HCT116 (cell line): ENCODE measurements around the gene SEBOX. TPM values are rescaled to one million over a fixed set of nuclear protein-coding genes. Genes with fewer than 3 reads are reported as not detected.

ENCODE experiments used
- ATAC-seq: fragments of 200-7000 bp; cut with Tn5 transposase; 2 replicates; pipeline ENCODE4 v1.9.1; 2020; ENCODE audit warnings: mild to moderate bottlenecking, moderate library complexity
- BruUV-seq: library from RNA; stranded (reverse); fragments of 400-500 nt; replicated peaks from 2 replicates; lab custom pipeline; 2021; lab: Mats Ljungman, UMichigan
- CTCF ChIA-PET: fragments of 300-600 bp; sonication (Branson Sonifier 250); formaldehyde crosslinking; loops from one replicate; lab custom pipeline; 2021; ENCODE audit warnings: antibody characterized with exemption; lab: Charles Lee
- POLR2A ChIA-PET: fragments of 300-600, 350-600 bp; sonication (Branson Sonifier 250); formaldehyde crosslinking; loops from one replicate; lab custom pipeline; 2021; ENCODE audit warnings: antibody characterized with exemption; lab: Charles Lee
- RAD21 ChIA-PET, 2 experiments: fragments of 300-600 bp; sonication (Branson Sonifier 250); formaldehyde crosslinking; loops; one replicate each; lab custom pipeline; 2023; ENCODE audit warnings: low total read pairs in 2 of 2; ENCODE audit not compliant: uncharacterized antibody in 2 of 2, unreplicated experiment in 2 of 2, low non-redundant PET in 1 of 2; lab: Charles Lee
- DNase-seq: peaks from one replicate; pipeline ENCODE4 v3.0.0-alpha.2; 2010; ENCODE audit warnings: low read depth, low spot score
- H2AFZ ChIP-seq: fragments of 200-600 bp; shearing (Covaris generic), sonication (generic); 2 replicates; pipeline ENCODE4 v1.6.1; 2017; ENCODE audit warnings: low read depth, mixed run types, mixed read lengths, antibody characterized with exemption, low read length; ENCODE audit not compliant: poor library complexity, severe bottlenecking
- H3K27ac ChIP-seq: 2 replicates; pipeline ENCODE4 v1.5.1; 2012; ENCODE audit warnings: low read depth, low read length
- H3K27me3 ChIP-seq: fragments of 200-600 bp; sonication (generic); 2 replicates; pipeline ENCODE4 v1.6.1; 2016; ENCODE audit warnings: mixed run types, low read length, mixed read lengths; ENCODE audit not compliant: insufficient read depth
- H3K36me3 ChIP-seq, 2 experiments: fragments of 200-500 bp in 1 of 2; fragments of 200-600 bp in 1 of 2; sonication (Bioruptor generic) in 1 of 2; sonication (generic) in 1 of 2; 2 replicates each; pipeline versions ENCODE4 v1.5.1 to v1.6.1; 2014 to 2016; ENCODE audit warnings: low read length in 2 of 2, inconsistent platforms in 1 of 2, mixed read lengths in 1 of 2, mixed run types in 1 of 2; ENCODE audit not compliant: insufficient read depth in 2 of 2, control insufficient read depth in 1 of 2
- H3K4me1 ChIP-seq, 2 experiments: fragments of 200-600 bp in 1 of 2; sonication (generic) in 1 of 2; 2 replicates each; pipeline versions ENCODE4 v1.5.1 to v1.6.1; 2012 to 2017; ENCODE audit warnings: low read length in 2 of 2, inconsistent platforms in 1 of 2, mild to moderate bottlenecking in 1 of 2, mixed read lengths in 1 of 2, mixed run types in 1 of 2, moderate library complexity in 1 of 2; ENCODE audit not compliant: insufficient read depth in 2 of 2, control insufficient read depth in 1 of 2
- H3K4me2 ChIP-seq: fragments of 200-600 bp; sonication (generic); 2 replicates; pipeline ENCODE4 v1.6.1; 2017; ENCODE audit warnings: mixed run types, low read length, mixed read lengths
- H3K4me3 ChIP-seq, 2 experiments: fragments of 200-600 bp in 1 of 2; sonication (generic) in 1 of 2; replicated peaks in 1 of 2; 2 replicates each; pipeline ENCODE4 v1.5.1; 2011 to 2016; ENCODE audit warnings: low read length in 2 of 2, control low read depth in 1 of 2, low read depth in 1 of 2, mild to moderate bottlenecking in 1 of 2, mixed read lengths in 1 of 2, mixed run types in 1 of 2
- H3K79me2 ChIP-seq: fragments of 200-600 bp; sonication (generic); 2 replicates; pipeline ENCODE4 v1.6.1; 2017; ENCODE audit warnings: mild to moderate bottlenecking, mixed run types, low read length, moderate library complexity, mixed read lengths; ENCODE audit not compliant: insufficient read depth
- H3K9ac ChIP-seq: fragments of 200-600 bp; sonication (generic); 2 replicates; pipeline ENCODE4 v1.6.1; 2016; ENCODE audit warnings: low read length, mixed read lengths
- H3K9me2 ChIP-seq: fragments of 200-600 bp; sonication (generic), shearing (Covaris generic); 2 replicates; pipeline ENCODE4 v1.6.1; 2017; ENCODE audit warnings: mixed run types, mild to moderate bottlenecking, moderate library complexity; ENCODE audit not compliant: insufficient read depth
- H3K9me3 ChIP-seq, 2 experiments: fragments of 200-500 bp in 1 of 2; fragments of 200-600 bp in 1 of 2; sonication (Bioruptor generic) in 1 of 2; sonication (generic) in 1 of 2; 2 replicates each; pipeline ENCODE4 v1.6.1; 2014 to 2017; ENCODE audit warnings: low read length in 2 of 2, mixed read lengths in 2 of 2, inconsistent platforms in 1 of 2, low read depth in 1 of 2, mild to moderate bottlenecking in 1 of 2, mixed run types in 1 of 2, moderate library complexity in 1 of 2; ENCODE audit not compliant: control insufficient read depth in 1 of 2, insufficient read depth in 1 of 2
- H4K20me1 ChIP-seq: fragments of 200-600 bp; sonication (generic), shearing (Covaris generic); 2 replicates; pipeline ENCODE4 v1.6.1; 2017; ENCODE audit warnings: mixed run types, mild to moderate bottlenecking, moderate library complexity; ENCODE audit not compliant: insufficient read depth
- ATF3 ChIP-seq: IDR thresholded peaks from 2 replicates; pipeline ENCODE4 v1.6.1; 2012
- CBX3 ChIP-seq: IDR thresholded peaks from 2 replicates; pipeline ENCODE4 v1.6.1; 2012; ENCODE audit warnings: low read depth
- CEBPB ChIP-seq: IDR thresholded peaks from 2 replicates; pipeline ENCODE4 v1.6.1; 2012; ENCODE audit warnings: low read depth
- CTCF ChIP-seq, 3 experiments: fragments of 200-600 bp in 1 of 3; sonication (generic) in 1 of 3; IDR thresholded peaks in 2 of 3; conservative IDR thresholded peaks in 1 of 3; 2 replicates each; pipeline ENCODE4 v1.5.1; 2012 to 2017; ENCODE audit warnings: low read depth in 2 of 3, low read length in 2 of 3, antibody characterized with exemption in 1 of 3, borderline replicate concordance in 1 of 3, control low read depth in 1 of 3, mild to moderate bottlenecking in 1 of 3, mixed read lengths in 1 of 3, mixed run types in 1 of 3, moderate library complexity in 1 of 3; ENCODE audit not compliant: insufficient read depth in 1 of 3
- EGR1 ChIP-seq: IDR thresholded peaks from 2 replicates; pipeline ENCODE4 v1.6.1; 2012; ENCODE audit warnings: low read depth
- FOSL1 ChIP-seq: IDR thresholded peaks from 2 replicates; pipeline ENCODE4 v1.6.1; 2012; ENCODE audit warnings: low read depth
- JUND ChIP-seq: IDR thresholded peaks from 2 replicates; pipeline ENCODE4 v1.6.1; 2012
- MAX ChIP-seq: IDR thresholded peaks from 2 replicates; pipeline ENCODE4 v1.6.1; 2012
- POLR2A ChIP-seq: IDR thresholded peaks from 2 replicates; pipeline ENCODE4 v1.7.0; 2011; ENCODE audit warnings: borderline replicate concordance; ENCODE audit not compliant: insufficient read depth, insufficient read length; ENCODE audit errors: extremely low read depth
- RAD21 ChIP-seq: IDR thresholded peaks from 2 replicates; pipeline ENCODE4 v1.6.1; 2012; ENCODE audit warnings: low read depth, mild to moderate bottlenecking
- REST ChIP-seq: IDR thresholded peaks from 2 replicates; pipeline ENCODE4 v1.6.1; 2012; ENCODE audit warnings: low read depth
- SIN3A ChIP-seq: IDR thresholded peaks from 2 replicates; pipeline ENCODE4 v1.6.1; 2012; ENCODE audit warnings: low read depth
- SP1 ChIP-seq: IDR thresholded peaks from 2 replicates; pipeline ENCODE4 v1.6.1; 2012; ENCODE audit warnings: low read depth
- SRF ChIP-seq: IDR thresholded peaks from 2 replicates; pipeline ENCODE4 v1.6.1; 2012; ENCODE audit warnings: low read depth
- TCF7L2 ChIP-seq: IDR thresholded peaks from 2 replicates; pipeline ENCODE4 v1.7.0; 2011; ENCODE audit warnings: borderline replicate concordance, inconsistent platforms; ENCODE audit not compliant: insufficient read depth, insufficient read length; ENCODE audit errors: extremely low read depth
- YY1 ChIP-seq: IDR thresholded peaks from 2 replicates; pipeline ENCODE4 v1.6.1; 2011; ENCODE audit warnings: low read length, low read depth, moderate library complexity, mild to moderate bottlenecking; ENCODE audit not compliant: insufficient replicate concordance; ENCODE audit errors: extremely low read depth
- ZFX ChIP-seq: fragments of 450-650 bp; IDR thresholded peaks from 2 replicates; pipeline ENCODE4 v1.6.1; 2017
- ZNF274 ChIP-seq: fragments of 200-500 bp; sonication (Bioruptor generic); IDR thresholded peaks from 2 replicates; pipeline ENCODE4 v1.6.1; 2014; ENCODE audit warnings: mild to moderate bottlenecking, low read depth, low read length, inconsistent platforms
- intact Hi-C: fragments of 100-400 bp; cut with micrococcal nuclease; formaldehyde crosslinking; loops from 2 replicates; pipeline ENCODE4 v1.10.0; 2022
- total RNA-seq: library from RNA; stranded (reverse); gene quantifications from one replicate; pipeline ENCODE4 v1.2.1, GENCODE V29; 2021; ENCODE audit not compliant: unreplicated experiment

The SEBOX gene
- total RNA-seq, 1 experiment from 2014 or later: not detected

DNA sequence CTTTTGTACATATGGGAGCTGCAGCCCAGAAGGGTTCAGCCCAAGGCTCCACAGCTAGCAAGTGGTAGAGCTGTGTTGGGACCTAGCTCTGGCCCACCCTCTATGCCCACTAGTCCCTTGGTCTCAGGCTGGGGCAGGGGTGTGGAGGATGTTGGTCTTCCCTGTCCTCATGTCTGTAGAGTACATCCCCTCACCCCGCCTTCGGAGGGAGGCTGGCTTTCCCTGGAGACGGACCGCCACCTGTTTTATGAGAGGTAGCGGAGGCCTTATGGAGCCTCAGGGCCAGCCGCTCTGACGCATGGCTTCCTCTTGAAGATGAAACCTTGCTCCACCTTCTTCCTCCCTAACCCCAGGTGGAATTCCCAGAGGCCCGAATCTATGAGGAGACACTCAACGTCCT is 21.0 kb downstream of the SEBOX start:
- ChIA-PET POLR2A (no interaction called here), RAD21 (no interaction called here), CTCF (no interaction called here)
- H3K4me1 ChIP-seq: peaks cover 0 to 9% of the 10 kb centered on the region in 2 experiments; a peak in 2 of 4 replicates
- no peak for TF ChIP-seq MAX
- TF ChIP-seq ZFX: no peak
- TF ChIP-seq CEBPB: no peak
- no peak for TF ChIP-seq ATF3
- no peak for TF ChIP-seq REST
- TF ChIP-seq CBX3: no peak
- TF ChIP-seq SRF: no peak
- no peak for TF ChIP-seq POLR2A
- TF ChIP-seq JUND: no peak
- no peak for TF ChIP-seq TCF7L2
- no peak for TF ChIP-seq SP1
- TF ChIP-seq CTCF (IDR thresholded peaks at IDR 0.05 in 2 of 3, conservative IDR thresholded peaks at IDR 0.05 in 1 of 3; ENCODE audit: borderline replicate concordance in 1 of 3, insufficient read depth in 1 of 3, low read depth in 2 of 3, low read length in 2 of 3): no peak
- TF ChIP-seq FOSL1: no peak
- TF ChIP-seq SIN3A: no peak
- TF ChIP-seq RAD21: no peak
- no peak for TF ChIP-seq ZNF274
- TF ChIP-seq EGR1: no peak
- no peak for TF ChIP-seq YY1
- no peak overlapping the region for H3K27ac ChIP-seq
- DNase-seq: no peak
- no peak overlapping the region for H3K4me2 ChIP-seq
- peaks cover 36 to 63% of the 10 kb centered on the region in 2 experiments for H3K36me3 ChIP-seq
- no TSS peak for BruUV-seq
- H4K20me1 ChIP-seq: no peaks in the 10 kb centered on the region
- peaks cover 4% of the 10 kb centered on the region; the same call in 1 of the 2 replicates for H3K79me2 ChIP-seq
- H3K9ac ChIP-seq: no peak overlapping the region
- no peaks in the 10 kb centered on the region for H3K9me2 ChIP-seq
- no peak for ATAC-seq
- no peaks in the 10 kb centered on the region for H3K27me3 ChIP-seq
- no peak overlapping the region for H3K4me3 ChIP-seq
- no peak overlapping the region for H2AFZ ChIP-seq
- no peaks in the 10 kb centered on the region for H3K9me3 ChIP-seq
- intact Hi-C loops: no loop called here
